ENCODE measurements around the gene RUBCNL.

RUBCNL gene

DNA sequence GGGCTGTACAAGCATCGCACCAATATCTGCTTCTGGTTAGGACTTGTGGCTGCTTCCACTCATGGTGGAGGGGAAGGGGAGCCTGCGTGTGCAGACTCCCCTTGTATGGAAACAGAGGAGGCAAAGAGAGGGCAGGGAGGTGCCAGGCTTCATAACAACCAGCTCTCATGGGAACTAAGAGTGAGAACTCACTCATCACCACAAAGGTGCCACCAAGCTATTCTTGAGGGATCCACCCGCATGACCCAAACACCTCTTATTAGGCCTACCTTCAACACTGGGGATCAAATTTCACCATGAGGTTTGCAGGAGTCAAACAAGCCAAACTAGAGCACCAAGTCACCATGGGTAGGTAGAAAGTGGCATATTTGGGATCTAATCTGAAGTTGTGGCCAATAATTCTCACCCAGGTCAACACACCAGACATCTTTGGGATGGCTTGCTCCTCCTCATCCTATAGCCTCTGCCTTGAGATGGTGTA, 46.4 kb downstream of the RUBCNL start:
- DNase-seq (ENCODE audit: low read depth), result no peak

DNA sequence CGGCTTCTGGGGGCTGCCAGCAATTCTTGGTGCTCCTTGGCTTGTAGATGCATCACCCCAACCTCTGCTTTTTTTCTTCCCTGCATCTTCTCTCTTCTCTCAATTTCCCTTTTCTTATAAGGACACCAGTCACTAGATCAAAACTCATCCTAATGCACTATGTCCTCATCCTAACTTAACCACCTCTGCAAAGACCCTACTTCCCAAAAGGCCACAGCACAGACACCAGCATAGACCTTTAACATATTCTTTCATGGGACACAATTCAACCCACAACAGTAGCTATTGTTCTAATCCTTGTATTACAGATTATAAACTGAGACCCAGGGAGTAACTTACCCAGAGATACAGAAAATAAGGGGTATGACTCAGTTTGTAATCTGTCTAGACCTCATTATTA, 47.0 kb downstream of the RUBCNL start:
- no peak for DNase-seq (ENCODE audit: low read depth)

DNA sequence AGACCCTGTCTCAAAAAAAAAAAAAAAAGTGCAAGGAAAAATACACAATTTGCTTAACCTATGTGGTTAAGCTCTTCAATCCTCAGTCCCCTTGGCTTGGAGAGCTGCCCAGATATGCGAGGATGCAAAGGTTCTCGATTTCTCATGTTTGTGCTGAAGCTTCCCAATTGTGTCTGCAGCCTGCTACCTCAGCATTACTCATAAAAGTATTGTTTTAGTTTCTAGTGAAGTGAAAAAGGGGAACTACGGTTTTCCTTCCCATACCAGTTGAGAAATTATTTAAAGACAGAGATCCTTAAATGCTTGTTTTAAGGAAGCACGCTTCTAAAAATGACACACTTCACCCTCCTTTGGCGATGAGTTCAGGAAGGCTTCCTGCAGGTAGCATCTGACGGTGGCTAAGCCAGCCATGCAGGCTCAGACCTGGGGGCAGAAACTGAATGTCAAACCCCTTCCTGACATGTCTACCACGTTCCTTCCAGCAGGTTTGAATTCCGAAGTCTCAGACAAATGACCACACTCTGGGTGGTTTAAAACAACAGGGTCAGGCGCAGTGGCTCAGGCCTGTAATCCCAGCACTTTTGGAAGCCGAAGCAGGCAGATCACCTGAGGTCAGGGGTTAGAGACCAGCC, 47.9 kb downstream of the RUBCNL start:
- no peak for DNase-seq (ENCODE audit: low read depth)

DNA sequence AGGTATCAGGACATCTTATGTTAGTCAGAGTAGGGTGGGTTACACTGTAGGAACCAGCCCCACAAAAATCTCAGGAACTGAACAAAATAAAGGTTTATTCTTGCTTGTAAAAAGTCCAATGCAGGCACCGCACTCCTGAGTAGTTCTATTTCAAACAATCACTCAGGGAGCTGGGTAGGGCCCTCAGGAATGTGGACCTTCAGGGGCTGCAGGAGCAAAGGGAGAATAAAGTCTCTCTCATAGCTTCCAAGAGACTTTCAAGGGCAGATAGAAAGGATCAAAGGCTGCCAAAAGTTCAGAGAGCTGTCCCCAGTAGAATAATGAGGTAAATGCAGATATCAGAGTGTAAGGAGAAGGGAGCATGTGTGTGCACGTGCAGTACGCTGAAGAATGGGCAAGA, 49.4 kb downstream of the RUBCNL start:
- no peak for DNase-seq (ENCODE audit: low read depth)

DNA sequence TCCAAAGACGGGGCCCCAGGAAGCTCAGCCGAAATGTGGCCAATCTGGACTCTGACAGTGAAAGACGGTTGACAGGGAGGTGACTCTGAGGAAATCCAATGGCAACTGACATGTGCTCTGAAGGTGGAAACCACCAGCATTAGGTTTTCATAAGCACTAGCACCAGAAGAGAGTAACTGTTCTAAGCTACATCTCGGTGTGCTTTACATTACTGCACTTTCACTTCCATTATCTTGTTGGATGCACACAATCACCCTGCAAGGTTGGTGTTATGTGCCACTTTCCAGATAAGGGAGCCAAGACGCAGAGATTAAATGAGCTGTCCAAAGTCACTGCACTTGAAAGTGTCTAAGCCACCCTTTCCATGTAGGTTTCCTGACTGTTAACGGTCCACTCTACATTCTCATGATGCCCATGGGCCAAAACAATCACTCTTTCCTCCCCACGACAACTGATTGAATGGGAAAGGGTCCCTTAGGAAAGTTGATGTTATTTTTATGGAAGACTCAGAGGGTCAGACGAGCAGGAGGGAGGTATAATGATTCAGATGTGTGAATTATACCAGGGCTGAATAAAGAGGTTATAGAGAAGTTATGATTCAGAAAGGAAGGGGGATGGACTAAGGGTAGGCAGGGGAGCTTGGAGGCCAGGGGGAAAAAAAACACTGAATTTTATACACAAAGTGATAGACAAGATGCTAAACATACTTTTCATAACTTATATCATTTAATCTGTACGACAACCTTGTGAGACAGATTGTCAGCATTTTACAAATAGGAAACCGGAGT, 52.8 kb downstream of the RUBCNL start:
- DNase-seq (ENCODE audit: low read depth), result no peak

DNA sequence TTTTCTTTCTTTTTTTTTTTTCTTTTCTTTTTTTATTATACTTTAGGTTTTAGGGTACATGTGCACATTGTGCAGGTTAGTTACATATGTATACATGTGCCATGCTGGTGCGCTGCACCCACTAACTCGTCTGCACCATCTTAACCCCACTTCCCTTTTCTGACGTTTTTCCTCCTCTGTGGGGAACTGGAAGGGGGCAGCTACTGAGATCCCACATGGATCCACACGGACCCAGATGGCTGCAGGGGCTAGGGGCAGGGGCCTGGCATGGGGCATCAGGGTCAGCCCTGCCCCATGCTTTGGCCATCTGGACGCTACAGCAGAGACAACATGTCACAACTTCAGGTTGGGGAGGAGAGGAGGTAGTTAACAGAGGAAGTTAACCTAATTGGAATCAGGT, 54.3 kb downstream of the RUBCNL start:
- no peak for DNase-seq (ENCODE audit: low read depth)

DNA sequence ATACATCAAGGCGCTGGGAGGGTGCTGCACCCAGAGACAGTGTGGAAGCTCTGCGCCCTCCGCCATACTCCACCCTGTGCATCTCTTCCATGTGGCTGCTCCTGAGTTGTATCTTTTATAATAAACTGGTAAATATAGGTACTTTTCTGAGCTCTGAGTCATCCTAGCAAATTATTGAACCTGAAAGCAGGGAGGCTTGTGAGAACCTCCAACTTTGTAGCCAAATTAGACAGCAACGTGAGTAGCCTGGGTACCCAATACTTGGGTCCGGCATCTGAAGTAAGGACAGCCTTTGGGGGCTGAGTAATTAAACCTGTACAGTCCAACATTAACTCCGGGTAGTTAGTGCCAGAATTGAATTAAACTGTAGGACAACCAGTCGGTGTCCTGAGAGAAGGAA, 57.4 kb downstream of the RUBCNL start:
- no peak for DNase-seq (ENCODE audit: low read depth)

DNA sequence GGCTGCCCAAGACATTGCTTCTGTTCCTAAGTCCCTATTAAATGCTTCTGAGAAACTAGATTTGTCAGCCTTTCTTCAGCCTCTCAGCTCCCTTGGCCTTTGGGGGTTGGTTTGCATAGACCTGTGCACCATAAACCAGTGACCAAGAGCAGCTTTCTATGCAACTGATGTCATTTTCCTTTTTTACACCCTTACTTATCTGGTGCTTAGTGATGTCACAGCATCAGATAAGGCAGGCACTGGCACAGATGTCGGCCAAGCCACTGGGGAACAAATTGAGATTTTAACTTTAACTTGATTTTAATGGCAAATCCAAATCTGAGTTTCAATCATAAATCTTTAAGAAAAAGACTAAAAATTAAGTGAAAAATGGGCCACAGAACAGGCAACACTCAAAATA, 59.8 kb downstream of the RUBCNL start:
- no peak for DNase-seq (ENCODE audit: low read depth)

DNA sequence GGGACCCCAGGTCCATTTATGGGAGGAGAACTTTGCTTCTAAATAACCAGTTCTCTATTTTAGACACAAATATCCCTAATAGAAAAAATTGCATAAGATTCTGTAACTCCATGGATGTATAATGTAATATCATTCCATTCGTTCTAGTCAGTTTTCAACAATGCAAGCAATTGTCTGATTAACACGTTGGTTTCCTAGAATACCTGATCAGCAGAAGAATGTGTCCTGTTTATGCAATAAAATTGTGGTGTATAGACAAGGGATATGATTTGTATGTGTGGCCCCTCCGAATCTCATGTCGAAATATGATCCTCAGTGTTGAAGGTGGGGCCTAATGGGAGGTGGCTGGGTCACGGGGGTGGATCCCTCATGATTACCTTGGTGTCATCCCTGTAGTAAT, 62.1 kb downstream of the RUBCNL start:
- DNase-seq (ENCODE audit: low read depth), result no peak

DNA sequence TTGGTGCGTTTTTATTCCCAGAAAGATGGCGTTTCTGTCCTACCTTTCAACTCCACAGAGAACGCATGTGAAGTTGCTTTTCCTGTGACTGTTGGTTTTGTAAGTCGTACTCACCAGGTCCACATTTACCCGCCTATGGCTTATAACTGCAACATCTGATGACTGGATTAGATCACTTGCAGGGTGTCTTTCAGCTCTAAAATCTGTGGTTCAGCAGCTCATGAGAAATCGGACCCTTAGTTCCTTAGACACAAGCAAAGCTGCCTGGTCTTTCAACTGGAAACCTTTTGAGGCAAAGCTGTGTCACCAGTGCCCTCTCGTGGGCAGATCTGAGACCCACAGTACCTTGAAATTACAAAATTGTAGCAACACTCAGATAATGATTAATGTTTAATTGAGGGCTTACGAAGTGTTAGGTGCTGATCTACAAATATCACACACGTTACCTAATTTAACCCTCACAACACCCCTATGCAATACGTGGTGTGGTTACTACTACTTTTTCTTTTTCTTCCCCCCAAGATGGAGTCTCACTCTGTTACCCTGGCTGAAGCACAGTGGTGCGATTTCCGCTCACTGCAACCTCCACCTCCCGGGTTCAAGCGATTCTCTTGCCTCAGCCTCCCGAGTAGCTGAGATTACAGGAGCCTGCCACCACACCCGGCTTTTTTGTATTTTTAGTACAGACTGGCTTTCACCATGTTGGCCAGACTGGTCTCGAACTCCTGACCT, 65.4 kb downstream of the RUBCNL start:
- DNase-seq (ENCODE audit: low read depth), result peak; percentile 22

DNA sequence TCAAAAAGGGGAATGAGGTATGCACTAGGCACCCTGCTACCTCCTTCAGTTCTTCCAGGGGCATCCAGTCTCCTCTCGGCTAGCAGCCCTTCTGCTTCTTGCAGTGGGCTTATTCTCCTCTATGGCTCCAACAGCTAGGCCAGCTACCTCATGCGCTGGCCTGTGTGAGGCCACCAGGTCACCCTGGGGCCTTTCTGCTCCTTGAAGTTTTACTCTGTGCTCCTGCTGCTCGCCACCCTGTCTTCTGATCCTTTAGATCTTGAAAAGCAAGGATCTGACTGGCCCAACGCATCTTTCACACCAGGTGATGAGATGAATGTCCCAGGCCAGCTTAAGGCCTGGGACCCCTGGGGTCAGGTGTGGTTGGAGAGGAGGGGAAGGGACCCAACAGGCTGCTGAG, 66.2 kb downstream of the RUBCNL start:
- DNase-seq (ENCODE audit: low read depth), result no peak

DNA sequence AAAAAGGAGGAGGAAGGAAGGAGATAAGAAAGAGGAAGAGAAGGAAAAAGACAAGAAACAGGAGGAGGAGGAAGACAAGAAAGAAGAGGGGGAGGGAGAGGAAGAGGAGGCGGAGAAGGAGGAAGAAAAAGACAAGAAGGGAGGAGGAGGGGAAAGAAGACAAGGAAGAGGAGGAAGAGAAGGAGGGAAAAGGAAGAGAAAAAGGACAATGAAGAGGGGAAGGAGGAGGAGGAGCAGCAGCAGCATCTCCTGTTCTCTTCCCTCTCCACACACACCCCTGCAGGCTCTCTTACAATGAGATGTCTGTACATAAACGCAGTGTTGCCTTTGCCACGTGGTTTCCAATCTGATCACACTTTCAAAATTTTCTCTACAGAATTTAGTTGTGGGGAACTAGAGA, 66.6 kb downstream of the RUBCNL start:
- DNase-seq (ENCODE audit: low read depth), result no peak

DNA sequence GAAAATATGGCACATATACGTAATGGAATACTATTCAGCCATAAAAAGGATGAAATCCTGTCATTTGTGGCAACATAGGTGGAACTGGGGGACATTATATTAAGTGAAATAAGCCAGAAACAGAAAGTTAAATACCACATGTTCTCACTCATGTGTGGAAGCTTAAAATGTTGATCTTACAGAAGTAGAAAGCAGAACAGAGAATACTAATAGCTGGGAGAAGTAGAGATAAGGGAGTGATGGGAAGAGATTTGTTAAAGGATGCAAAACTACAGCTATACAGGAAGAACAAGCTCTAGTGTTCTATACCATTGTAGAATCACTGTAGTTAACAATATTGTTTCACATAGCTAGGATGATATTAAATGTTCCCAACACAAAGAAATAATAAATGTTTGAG, 68.1 kb downstream of the RUBCNL start:
- DNase-seq (ENCODE audit: low read depth), result no peak

DNA sequence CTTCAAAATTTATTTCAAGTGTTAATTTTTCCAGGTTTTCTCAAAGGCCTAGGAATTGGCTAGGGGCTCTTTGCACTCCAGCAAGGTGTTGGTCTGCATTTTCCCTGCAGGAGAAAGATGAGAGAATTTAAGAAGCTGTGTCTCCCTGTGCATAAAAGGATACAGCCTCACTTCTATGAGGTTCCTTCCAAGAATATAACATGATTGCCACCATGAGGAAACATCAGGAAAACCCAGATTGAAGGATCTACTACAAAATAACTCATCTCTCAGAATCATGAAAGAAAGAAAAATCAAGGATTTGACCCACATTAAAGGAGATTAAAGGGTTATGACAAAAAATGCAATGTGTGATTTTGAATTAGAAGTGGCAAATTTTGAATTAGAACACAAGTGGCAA, 69.9 kb downstream of the RUBCNL start:
- no peak for DNase-seq (ENCODE audit: low read depth)

DNA sequence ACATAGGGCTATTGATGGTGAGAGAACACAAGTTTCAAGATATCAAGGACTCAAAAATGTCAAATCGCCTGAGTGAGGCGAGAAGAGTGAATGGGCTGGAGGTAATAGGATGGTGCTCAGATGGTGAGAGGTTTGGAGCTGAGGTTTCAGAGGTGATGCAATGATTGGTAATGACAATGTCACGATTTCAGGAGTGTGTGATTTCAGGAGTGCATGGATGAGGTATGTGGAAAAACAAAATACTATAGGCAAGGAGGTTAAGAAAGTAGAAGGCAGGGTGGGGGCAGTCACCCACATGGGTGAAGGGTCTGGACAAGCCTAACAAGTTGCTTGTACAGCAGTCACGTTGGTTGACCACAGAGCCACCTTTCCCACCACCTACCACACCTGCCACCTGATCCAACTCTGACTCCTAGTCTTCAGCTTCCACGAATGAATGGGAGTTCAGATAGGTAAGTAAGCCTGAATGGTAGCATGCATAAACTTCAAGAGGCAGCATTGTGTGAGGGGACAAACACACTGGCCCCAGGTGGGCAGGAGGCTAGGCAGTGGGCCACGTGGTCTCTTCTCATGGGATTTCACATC, 71.5 kb downstream of the RUBCNL start:
- no peak for DNase-seq (ENCODE audit: low read depth)

DNA sequence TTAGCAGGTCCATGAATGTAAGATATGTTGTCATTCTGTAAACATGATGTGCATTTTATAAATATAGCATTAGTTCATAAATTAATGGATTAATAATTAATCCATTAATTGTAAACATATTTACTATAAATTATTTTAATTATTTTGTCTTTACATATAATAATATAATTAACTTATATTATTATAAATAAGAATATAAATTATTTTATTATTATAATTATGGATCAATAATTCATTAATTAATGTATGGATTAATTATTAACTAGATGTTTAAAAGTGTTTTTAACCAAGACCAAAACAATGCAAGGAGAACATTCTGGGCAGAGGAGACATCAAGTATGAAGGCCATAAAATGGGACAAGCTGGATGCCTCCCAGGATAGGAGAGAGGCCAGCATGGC, 72.0 kb downstream of the RUBCNL start:
- DNase-seq (ENCODE audit: low read depth), result no peak

DNA sequence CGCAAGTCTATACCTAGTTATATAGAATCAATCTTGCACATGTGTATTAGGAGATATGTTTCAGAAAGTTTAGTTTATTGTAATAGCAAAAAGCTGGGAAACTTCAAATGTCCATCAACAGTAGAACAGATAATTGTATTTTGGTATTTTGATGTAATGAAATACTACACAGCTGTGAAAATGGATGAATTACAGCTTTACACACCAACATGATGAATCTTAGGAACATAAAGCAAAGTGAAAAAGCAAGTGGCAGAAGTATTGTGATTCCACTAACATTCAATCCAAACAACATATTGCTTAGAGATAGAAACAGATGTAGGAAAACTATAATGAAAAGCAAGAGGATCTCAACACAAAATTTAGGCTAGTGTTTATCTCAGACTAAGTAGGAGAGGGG, 72.5 kb downstream of the RUBCNL start:
- DNase-seq (ENCODE audit: low read depth), result no peak

DNA sequence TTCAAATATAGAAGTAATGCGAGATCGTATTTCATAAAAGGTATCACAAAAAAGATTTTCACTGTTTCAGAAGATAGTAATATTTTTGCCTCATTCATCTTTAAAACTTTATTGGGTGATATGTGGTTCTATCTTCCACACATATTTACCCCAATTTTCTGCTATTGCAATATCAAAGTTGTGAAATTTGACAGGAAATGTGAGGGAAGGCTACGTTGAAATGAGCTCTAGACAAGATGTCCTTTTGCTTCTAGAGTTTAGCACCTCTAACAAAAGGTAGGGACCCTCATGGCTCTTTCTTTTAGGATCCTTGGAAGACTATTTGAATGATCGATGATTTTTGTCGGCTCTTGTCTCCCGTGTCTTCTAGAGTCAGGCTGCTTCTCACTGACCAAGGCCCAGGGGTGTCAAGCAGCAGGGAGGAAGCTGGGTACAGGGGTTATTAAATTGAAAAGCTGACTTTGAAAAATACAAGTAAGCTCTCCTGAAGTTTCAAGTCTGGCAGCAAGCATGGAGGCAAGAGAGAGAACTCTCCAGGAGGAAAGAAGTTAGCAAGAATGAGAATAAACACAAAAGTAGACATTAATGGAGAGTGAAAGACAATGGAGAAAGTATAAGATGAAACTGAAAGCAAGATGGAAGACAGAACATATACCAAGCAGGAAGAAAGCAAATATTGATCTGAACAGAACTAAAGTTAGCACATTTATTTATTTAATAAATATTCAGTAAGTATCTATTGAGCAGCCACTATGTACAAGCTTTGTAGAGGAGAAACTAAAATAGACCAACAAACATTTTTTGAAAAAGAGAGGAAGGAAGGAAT, 73.4 kb downstream of the RUBCNL start:
- no peak for DNase-seq (ENCODE audit: low read depth)

DNA sequence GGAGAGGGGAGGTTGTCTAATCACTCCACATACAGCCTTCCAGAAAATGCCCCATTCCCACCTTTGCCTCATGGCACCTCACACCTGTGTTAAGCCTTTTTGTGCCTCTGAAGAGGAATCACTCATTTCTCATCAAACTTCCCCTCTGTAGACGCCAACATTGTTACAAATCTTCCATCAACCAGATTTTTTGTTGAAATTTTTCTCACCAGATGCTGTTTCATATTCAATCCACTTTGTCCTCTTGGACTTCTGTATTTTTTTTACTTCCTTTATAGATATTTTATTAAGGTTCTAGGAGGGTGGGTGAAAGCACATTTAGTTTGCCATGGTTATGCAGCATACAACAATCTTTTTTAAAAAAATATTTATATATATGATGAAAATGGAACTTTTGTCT, 74.0 kb downstream of the RUBCNL start:
- no peak for DNase-seq (ENCODE audit: low read depth)

DNA sequence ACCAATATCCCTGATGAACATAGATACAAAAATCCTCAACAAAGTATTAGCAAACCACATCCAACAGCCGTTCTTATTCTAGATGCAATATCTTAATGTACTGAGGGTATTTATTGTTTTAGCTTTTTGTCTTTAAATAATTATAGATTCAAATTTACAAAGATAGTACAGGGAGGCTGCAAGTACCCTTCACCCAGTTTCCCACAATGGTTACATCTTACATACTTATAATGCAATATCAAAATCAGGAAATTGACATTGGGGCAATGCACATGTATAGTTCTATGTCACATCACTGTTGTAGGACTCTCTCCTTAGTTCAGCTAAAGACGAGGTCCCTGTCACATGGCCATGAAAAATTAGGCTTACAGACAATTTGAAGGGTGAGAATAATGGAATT, 75.8 kb downstream of the RUBCNL start:
- DNase-seq (ENCODE audit: low read depth), result no peak

DNA sequence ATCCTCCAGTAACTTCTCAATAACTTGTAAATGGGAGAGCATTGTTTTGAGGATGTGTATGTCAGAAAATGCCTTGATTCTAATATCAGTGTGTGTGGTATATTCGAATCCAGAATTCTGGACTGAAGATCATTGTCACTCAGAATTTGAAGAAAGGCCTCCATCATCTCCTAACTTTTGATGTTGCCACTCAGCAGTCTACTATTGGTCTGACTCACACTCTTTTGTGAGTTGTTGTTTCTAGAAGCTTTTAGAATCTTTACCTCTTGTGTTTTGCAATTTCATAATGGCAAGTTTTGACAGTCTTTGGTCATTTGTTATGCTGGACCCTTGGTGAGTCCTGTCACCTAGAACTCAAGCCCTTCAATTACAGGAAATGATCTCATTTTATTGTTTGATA, 77.0 kb downstream of the RUBCNL start:
- no peak for DNase-seq (ENCODE audit: low read depth)

DNA sequence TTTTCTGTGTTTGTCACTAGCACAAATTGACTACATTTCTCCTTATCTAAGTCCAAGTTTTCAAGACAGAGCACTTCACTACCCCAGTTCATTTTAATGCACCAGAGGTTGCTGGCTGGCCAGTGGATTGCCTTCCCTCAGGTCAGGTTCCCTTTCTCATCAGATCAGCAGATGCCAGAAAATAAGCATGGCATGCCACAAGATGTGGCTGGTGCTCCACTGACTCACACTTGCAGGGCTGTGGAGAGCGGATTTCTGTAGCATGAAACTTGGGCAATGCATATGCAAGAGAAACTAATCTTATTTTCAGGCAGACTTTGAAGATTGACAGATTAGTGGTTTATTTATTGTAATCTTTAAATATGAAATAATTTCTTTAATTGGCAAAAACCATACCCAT, 79.5 kb downstream of the RUBCNL start:
- DNase-seq (ENCODE audit: low read depth), result no peak

Data from CMK (cell line).